LNCaP clone FGC (cell line): ENCODE results near the gene PRICKLE1.

Experiments
- DNase-seq: peaks from one replicate; pipeline ENCODE4 v3.0.0-alpha.2; 2011; ENCODE audit warnings: low read depth
- H3K4me3 ChIP-seq: 2 replicates; pipeline ENCODE4 v1.5.1; 2011; ENCODE audit warnings: mild to moderate bottlenecking, low read depth, low read length, control low read depth
- CTCF ChIP-seq: IDR thresholded peaks from 2 replicates; pipeline ENCODE4 v1.5.1; 2012; ENCODE audit warnings: mild to moderate bottlenecking; ENCODE audit not compliant: control insufficient read depth, insufficient read depth; ENCODE audit errors: extremely low read depth

PRICKLE1 gene

DNA sequence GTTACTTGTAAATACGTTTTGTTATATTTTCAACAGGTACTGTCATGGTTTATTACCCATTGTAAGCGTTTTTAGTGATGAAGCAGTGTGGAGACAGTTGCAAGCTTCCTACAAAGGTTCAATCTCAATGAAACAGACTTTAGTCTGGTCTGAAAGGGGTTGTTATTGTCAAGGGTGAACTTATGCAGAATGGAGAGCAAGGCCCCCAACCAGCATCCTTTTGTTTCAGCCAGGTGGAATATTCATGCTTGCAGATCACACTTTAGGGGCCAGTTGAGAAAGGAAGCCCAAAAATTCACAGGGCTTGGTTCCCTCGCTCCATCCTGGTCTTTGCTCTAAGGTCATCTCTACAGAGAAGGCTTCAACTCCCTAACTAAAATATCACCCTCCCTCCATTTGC, 103.7 kb downstream of the PRICKLE1 start:
- no peak for TF ChIP-seq CTCF
- H3K4me3 ChIP-seq, result no peak overlapping the region
- no peak for DNase-seq

DNA sequence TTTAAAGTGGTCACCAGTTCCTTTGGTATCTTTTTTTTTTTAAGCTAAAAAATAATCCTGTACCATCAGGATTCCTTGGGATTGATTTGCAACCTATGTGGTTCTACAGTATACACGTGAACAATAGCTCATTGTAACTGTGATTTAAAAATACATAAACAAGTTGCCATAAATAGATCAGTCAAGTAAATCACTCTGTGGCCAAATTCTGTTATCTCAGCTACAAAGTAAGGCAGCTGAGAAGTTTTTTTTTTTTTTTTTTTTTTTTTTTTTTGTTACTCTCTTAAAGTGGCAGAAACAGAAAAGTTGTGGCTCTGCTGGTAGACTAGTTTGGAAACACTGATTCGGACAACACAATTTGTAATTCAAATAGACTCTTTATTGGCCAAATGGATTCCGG, 104.5 kb downstream of the PRICKLE1 start:
- H3K4me3 ChIP-seq, result no peak overlapping the region
- TF ChIP-seq CTCF, result no peak
- DNase-seq, result no peak

GRCh38 chr12:42483521-42483790, 106.1 kb downstream of the PRICKLE1 start:
- no peak for TF ChIP-seq CTCF
- DNase-seq, result no peak
- peak overlapping the region; percentile 25; the same call in 1 of the 2 replicates for H3K4me3 ChIP-seq

- no peak for DNase-seq
- TF ChIP-seq CTCF, result peak; percentile 87
- H3K4me3 ChIP-seq, result 0 out of 2 replicates have a peak overlapping the region, but pooled peaks have one; percentile 8
Observed at GRCh38 chr12:42482748-42483520, 106.6 kb downstream of the PRICKLE1 start.

DNA sequence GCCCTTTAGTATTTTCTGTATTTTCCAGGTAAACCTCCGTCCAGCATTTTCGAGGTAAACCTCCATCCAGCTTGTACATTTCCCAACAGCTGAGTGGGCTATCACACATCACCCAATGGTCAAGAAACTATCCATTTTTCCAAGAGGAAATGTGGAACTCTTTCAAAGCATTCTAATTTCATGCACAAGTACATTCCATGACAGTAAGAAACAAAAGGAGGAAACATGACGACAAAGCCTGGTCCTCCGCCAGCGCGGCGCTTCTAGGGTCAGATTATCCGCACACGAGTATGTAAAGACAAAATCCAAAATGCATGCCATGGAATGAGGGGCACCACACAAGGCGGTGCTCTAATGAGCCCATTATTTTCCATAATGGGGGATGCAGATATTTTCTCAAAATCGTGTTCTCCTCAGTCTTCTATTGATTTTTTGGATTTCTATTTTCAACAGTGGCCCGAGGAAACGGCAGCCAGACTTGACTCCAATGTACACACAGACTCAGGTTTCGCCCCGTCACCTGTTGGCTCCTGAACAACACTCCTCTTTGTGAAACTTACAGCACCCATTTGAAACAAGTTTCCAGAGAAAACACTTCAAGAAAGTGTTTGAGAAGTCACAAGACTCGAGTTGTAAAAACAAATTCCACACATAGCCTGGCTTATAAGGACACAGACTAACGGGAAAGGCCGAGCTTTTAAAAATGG, 107.4 kb downstream of the PRICKLE1 start:
- H3K4me3 ChIP-seq, result no peak overlapping the region
- peak; percentile 15 for DNase-seq
- TF ChIP-seq CTCF, result no peak

DNA sequence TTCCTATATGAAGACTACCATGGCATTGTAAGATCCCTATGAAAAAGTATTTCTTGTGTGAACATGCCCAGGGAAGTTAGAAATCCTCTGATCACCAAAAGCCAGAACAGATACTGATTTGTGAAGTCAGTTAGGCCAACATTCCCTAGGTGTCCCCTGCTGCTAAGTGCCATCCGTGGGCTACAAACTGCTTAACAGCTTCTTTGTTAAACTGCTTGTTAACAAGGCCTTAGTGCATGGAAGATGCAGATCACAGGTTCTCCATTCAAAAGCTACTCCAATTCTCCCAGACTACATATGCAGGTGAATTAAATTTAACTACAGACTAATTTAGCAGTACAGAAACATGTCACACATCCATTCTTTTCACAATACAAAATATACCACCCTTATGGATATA, 108.2 kb downstream of the PRICKLE1 start:
- TF ChIP-seq CTCF, result no peak
- no peak overlapping the region for H3K4me3 ChIP-seq
- DNase-seq, result no peak

GRCh38 chr12:42477941-42478340, 111.6 kb downstream of the PRICKLE1 start:
- TF ChIP-seq CTCF, result no peak
- no peak overlapping the region for H3K4me3 ChIP-seq
- DNase-seq, result no peak
